ENCODE measurements around the gene OXSR1. TPM values are rescaled to one million over a fixed set of nuclear protein-coding genes. Genes with fewer than 3 reads are reported as not detected.

The OXSR1 gene
- total RNA-seq, 2 donors from 2014 or later: 21.2 to 32.7 TPM

GRCh38 chr3:38140326-38141172 is 24.8 kb upstream of the OXSR1 start:
- 94% methylated on average over 13 of the region's 13 CpGs for WGBS
- no peak for DNase-seq (ENCODE audit: low spot score)
- H3K27ac ChIP-seq: no peak overlapping the region
- peaks cover 3% of the 10 kb centered on the region for H3K4me1 ChIP-seq (replicated peaks)
- H3K4me3 ChIP-seq: no peak overlapping the region
- no peaks in the 10 kb centered on the region for H3K36me3 ChIP-seq
- H3K9me3 ChIP-seq: no peaks in the 10 kb centered on the region
- TF ChIP-seq POLR2AphosphoS5 (IDR thresholded peaks at IDR 0.05): no peak
- no peak for TF ChIP-seq CTCF (IDR thresholded peaks at IDR 0.05)
- TF ChIP-seq POLR2A (IDR thresholded peaks at IDR 0.05): no peak
- H3K27me3 ChIP-seq (replicated peaks; ENCODE audit: insufficient read depth): no peaks in the 10 kb centered on the region
- intact Hi-C loops (cut with DNase I): no loop called here

GRCh38 chr3:38141173-38141951 is 24.0 kb upstream of the OXSR1 start:
- Histone ChIP-seq H3K27me3 (replicated peaks; ENCODE audit: insufficient read depth) (no peaks in the 10 kb centered on the region), H3K36me3 (no peaks in the 10 kb centered on the region), H3K4me3 (no peak overlapping the region), H3K27ac (no peak overlapping the region), H3K4me1 (replicated peaks) (peaks cover 3% of the 10 kb centered on the region), H3K9me3 (no peaks in the 10 kb centered on the region)
- no peak for DNase-seq (ENCODE audit: low spot score)
- intact Hi-C loops (cut with DNase I): no loop called here
- 96% methylated on average over 7 of the region's 7 CpGs for whole genome bisulfite sequencing
- no peak for TF ChIP-seq POLR2AphosphoS5 (IDR thresholded peaks at IDR 0.05)
- TF ChIP-seq CTCF (IDR thresholded peaks at IDR 0.05): no peak
- TF ChIP-seq POLR2A (IDR thresholded peaks at IDR 0.05): no peak

- no peak for TF ChIP-seq CTCF (IDR thresholded peaks at IDR 0.05)
- TF ChIP-seq POLR2A (IDR thresholded peaks at IDR 0.05): no peak
- TF ChIP-seq POLR2AphosphoS5 (IDR thresholded peaks at IDR 0.05): no peak
- Histone ChIP-seq H3K4me3 (no peak overlapping the region), H3K27ac (no peak overlapping the region), H3K9me3 (no peaks in the 10 kb centered on the region), H3K36me3 (no peaks in the 10 kb centered on the region), H3K27me3 (replicated peaks; ENCODE audit: insufficient read depth) (no peaks in the 10 kb centered on the region), H3K4me1 (replicated peaks) (peaks cover 3% of the 10 kb centered on the region)
- DNase-seq (ENCODE audit: low spot score): no peak
- intact Hi-C loops (cut with DNase I): no loop called here
- WGBS: 84% methylated on average over 2 of the region's 2 CpGs
Measured at GRCh38 chr3:38141952-38142273, 23.4 kb upstream of the OXSR1 start.

- DNase-seq (ENCODE audit: low spot score): no peak
- WGBS: 75% methylated on average over 1 of the region's 1 CpG
- intact Hi-C loops (cut with DNase I): no loop called here
Measured at GRCh38 chr3:38142959-38143358, 22.4 kb upstream of the OXSR1 start.

GRCh38 chr3:38143511-38143910 is 21.8 kb upstream of the OXSR1 start:
- Histone ChIP-seq H3K4me3 (no peak overlapping the region), H3K27me3 (replicated peaks; ENCODE audit: insufficient read depth) (no peaks in the 10 kb centered on the region), H3K36me3 (no peaks in the 10 kb centered on the region), H3K9me3 (no peaks in the 10 kb centered on the region), H3K4me1 (replicated peaks) (peaks cover 3% of the 10 kb centered on the region), H3K27ac (no peak overlapping the region)
- intact Hi-C loops (cut with DNase I): no loop called here
- TF ChIP-seq CTCF (IDR thresholded peaks at IDR 0.05) (no peak), POLR2AphosphoS5 (IDR thresholded peaks at IDR 0.05) (no peak), POLR2A (IDR thresholded peaks at IDR 0.05) (no peak)
- DNase-seq (ENCODE audit: low spot score): no peak
- WGBS: 83% methylated on average over 3 of the region's 3 CpGs

More at GRCh38 chr3:38142959-38143358, 22.4 kb upstream of the OXSR1 start:
- Histone ChIP-seq H3K27ac (no peak overlapping the region), H3K36me3 (no peaks in the 10 kb centered on the region), H3K4me3 (no peak overlapping the region), H3K27me3 (replicated peaks; ENCODE audit: insufficient read depth) (no peaks in the 10 kb centered on the region), H3K9me3 (no peaks in the 10 kb centered on the region), H3K4me1 (replicated peaks) (peaks cover 3% of the 10 kb centered on the region)
- TF ChIP-seq POLR2A (IDR thresholded peaks at IDR 0.05): no peak
